H9 (cell line): ENCODE data around the gene CTNS. TPM values are rescaled to one million over a fixed set of nuclear protein-coding genes. Genes with fewer than 3 reads are reported as not detected.

ENCODE experiments used
- DNase-seq: peaks from one replicate; pipeline ENCODE4 v3.0.0-alpha.2; 2017
- H2AFZ ChIP-seq: one replicate; pipeline ENCODE4 v1.6.1; 2013; ENCODE audit warnings: mild to moderate bottlenecking, low read length, control low read depth, moderate library complexity
- H2AK5ac ChIP-seq: 2 replicates; pipeline ENCODE4 v1.6.1; 2013; ENCODE audit warnings: low read length, control low read depth, mixed read lengths; ENCODE audit not compliant: insufficient read length
- H2BK120ac ChIP-seq: one replicate; pipeline ENCODE4 v1.6.1; 2013; ENCODE audit warnings: low read depth, mild to moderate bottlenecking, low read length, control low read depth, inconsistent platforms; ENCODE audit not compliant: poor library complexity, severe bottlenecking
- H2BK12ac ChIP-seq: 2 replicates; pipeline ENCODE4 v1.6.1; 2013; ENCODE audit warnings: low read length, control low read depth, mixed read lengths, low read depth; ENCODE audit not compliant: insufficient read length
- H2BK15ac ChIP-seq: 2 replicates; pipeline ENCODE4 v1.6.1; 2013; ENCODE audit warnings: low read depth, low read length, control low read depth
- H2BK20ac ChIP-seq: one replicate; pipeline ENCODE4 v1.6.1; 2013; ENCODE audit warnings: low read depth, mild to moderate bottlenecking, low read length, control low read depth, inconsistent platforms; ENCODE audit not compliant: poor library complexity, severe bottlenecking
- H2BK5ac ChIP-seq: 2 replicates; pipeline ENCODE4 v1.6.1; 2013; ENCODE audit warnings: low read length, control low read depth, mixed read lengths; ENCODE audit not compliant: insufficient read length
- H3K14ac ChIP-seq: 2 replicates; pipeline ENCODE4 v1.6.1; 2013; ENCODE audit warnings: low read length, control low read depth; ENCODE audit not compliant: insufficient read depth
- H3K18ac ChIP-seq: 2 replicates; pipeline ENCODE4 v1.6.1; 2013; ENCODE audit warnings: low read depth, mild to moderate bottlenecking, mixed read lengths, low read length, control low read depth; ENCODE audit not compliant: insufficient read length
- H3K23ac ChIP-seq: 2 replicates; pipeline ENCODE4 v1.6.1; 2013; ENCODE audit warnings: low read length, control low read depth, mixed read lengths, low read depth; ENCODE audit not compliant: insufficient read length
- H3K23me2 ChIP-seq: 2 replicates; pipeline ENCODE4 v1.6.1; 2013; ENCODE audit warnings: low read depth, mild to moderate bottlenecking, mixed read lengths, low read length, control low read depth; ENCODE audit not compliant: insufficient read length, poor library complexity, severe bottlenecking
- H3K27ac ChIP-seq: 2 replicates; pipeline ENCODE4 v1.5.1; 2013; ENCODE audit warnings: low read length, control low read depth, mixed read lengths, low read depth; ENCODE audit not compliant: insufficient read length
- H3K27me3 ChIP-seq: 2 replicates; pipeline ENCODE4 v1.6.1; 2013; ENCODE audit warnings: low read length, control low read depth, inconsistent platforms; ENCODE audit not compliant: insufficient read depth
- H3K4ac ChIP-seq: 2 replicates; pipeline ENCODE4 v1.6.1; 2013; ENCODE audit warnings: low read depth, mild to moderate bottlenecking, control low read depth, inconsistent platforms, low read length, moderate library complexity
- H3K4me1 ChIP-seq: 2 replicates; pipeline ENCODE4 v1.6.1; 2013; ENCODE audit warnings: low read length, control low read depth, inconsistent platforms; ENCODE audit not compliant: insufficient read depth
- H3K4me2 ChIP-seq: 2 replicates; pipeline ENCODE4 v1.6.1; 2013; ENCODE audit warnings: low read length, control low read depth, mixed read lengths; ENCODE audit not compliant: insufficient read length, insufficient read depth
- H3K56ac ChIP-seq: 2 replicates; pipeline ENCODE4 v1.6.1; 2013; ENCODE audit warnings: low read depth, mild to moderate bottlenecking, mixed read lengths, low read length, control low read depth; ENCODE audit not compliant: insufficient read length
- H3K79me1 ChIP-seq: 2 replicates; pipeline ENCODE4 v1.6.1; 2013; ENCODE audit warnings: low read depth, mild to moderate bottlenecking, moderate library complexity, low read length, control low read depth, inconsistent platforms; ENCODE audit not compliant: insufficient read depth, poor library complexity, severe bottlenecking
- H3K79me2 ChIP-seq: 2 replicates; pipeline ENCODE4 v1.6.1; 2013; ENCODE audit warnings: low read length, control low read depth, inconsistent platforms; ENCODE audit not compliant: insufficient read depth
- H3K9ac ChIP-seq: 2 replicates; pipeline ENCODE4 v1.6.1; 2013; ENCODE audit warnings: low read length, control low read depth, mixed read lengths; ENCODE audit not compliant: insufficient read length; ENCODE audit errors: extremely low read depth
- H3K9me3 ChIP-seq: one replicate; pipeline ENCODE4 v1.6.1; 2013; ENCODE audit warnings: low read depth, low read length, inconsistent platforms; ENCODE audit not compliant: control insufficient read depth
- H3T11ph ChIP-seq: one replicate; pipeline ENCODE4 v1.6.1; 2013; ENCODE audit warnings: mild to moderate bottlenecking, low read length, control low read depth, inconsistent platforms
- H4K20me1 ChIP-seq: one replicate; pipeline ENCODE4 v1.6.1; 2013; ENCODE audit not compliant: control insufficient read depth, insufficient read length, insufficient read depth
- H4K5ac ChIP-seq: 2 replicates; pipeline ENCODE4 v1.6.1; 2013; ENCODE audit warnings: low read depth, mild to moderate bottlenecking, mixed read lengths, low read length, control low read depth; ENCODE audit not compliant: insufficient read length
- H4K8ac ChIP-seq: replicated peaks from 2 replicates; pipeline ENCODE4 v1.6.1; 2013; ENCODE audit warnings: low read length, control low read depth, mixed read lengths, low read depth; ENCODE audit not compliant: insufficient read length
- H4K91ac ChIP-seq: 2 replicates; pipeline ENCODE4 v1.6.1; 2013; ENCODE audit warnings: low read depth, mild to moderate bottlenecking, moderate library complexity, mixed read lengths, low read length, control low read depth; ENCODE audit not compliant: insufficient read length
- H3K27ac Mint-ChIP-seq, 3 experiments: 2 replicates in 2 of 3; 3 replicates in 1 of 3; pipeline ENCODE4 v1.8.0; 2020 to 2021; ENCODE audit warnings: mixed read lengths in 3 of 3, mild to moderate bottlenecking in 1 of 3, moderate library complexity in 1 of 3
- H3K27me3 Mint-ChIP-seq: 2 replicates; pipeline ENCODE4 v1.8.0; 2021; ENCODE audit warnings: low read depth, mild to moderate bottlenecking, moderate library complexity, mixed read lengths
- H3K36me3 Mint-ChIP-seq, 3 experiments: 2 replicates in 2 of 3; 3 replicates in 1 of 3; pipeline ENCODE4 v1.8.0; 2020 to 2021; ENCODE audit warnings: low read depth in 3 of 3, mixed read lengths in 3 of 3; ENCODE audit not compliant: insufficient read depth in 1 of 3
- H3K4me1 Mint-ChIP-seq, 2 experiments: 2 replicates each; pipeline ENCODE4 v1.8.0; 2020; ENCODE audit warnings: mixed read lengths in 2 of 2
- H3K4me3 Mint-ChIP-seq, 2 experiments: 2 replicates in 1 of 2; 3 replicates in 1 of 2; pipeline ENCODE4 v1.8.0; 2020 to 2021; ENCODE audit warnings: mild to moderate bottlenecking in 2 of 2, mixed read lengths in 2 of 2, moderate library complexity in 1 of 2
- H3K9me3 Mint-ChIP-seq, 2 experiments: 2 replicates in 1 of 2; 3 replicates in 1 of 2; pipeline ENCODE4 v1.8.0; 2020; ENCODE audit warnings: mild to moderate bottlenecking in 2 of 2, mixed read lengths in 2 of 2, moderate library complexity in 1 of 2
- CTCF ChIP-seq: fragments of 200-600 bp; sonication (generic); conservative IDR thresholded peaks from 3 replicates; pipeline ENCODE4 v1.8.0; 2021; ENCODE audit warnings: antibody characterized with exemption, mild to moderate bottlenecking
- WGBS: extraction: QIAGEN DNeasy Blood & Tissue Kit; methylation state at CpG from one replicate; pipeline ENCODE4 v1.1.7; 2013; ENCODE audit warnings: missing lambda C conversion rate, low lambda C conversion rate, mixed read lengths; ENCODE audit not compliant: insufficient read length; ENCODE audit errors: extremely low coverage; 5-methylcytosine and 5-hydroxymethylcytosine counted together
- total RNA-seq: library from RNA; stranded (reverse); gene quantifications from 2 replicates; pipeline ENCODE4 v1.2.1, GENCODE V29; 2021

The CTNS gene
- total RNA-seq, 1 experiment from 2014 or later = 12.8 TPM

- no peak overlapping the region for H3K4me3 Mint-ChIP-seq
These were observed 22.4 kb downstream of the CTNS start for GRCh38 chr17:3658784-3659449.

More at GRCh38 chr17:3658784-3659449, 22.4 kb downstream of the CTNS start:
- no peak overlapping the region for H3K9ac ChIP-seq
- H4K20me1 ChIP-seq = no peaks in the 10 kb centered on the region
- no peak overlapping the region for H3K18ac ChIP-seq
- no peak overlapping the region for H3K4me2 ChIP-seq
- H4K8ac ChIP-seq = no peak overlapping the region
- H3K27ac Mint-ChIP-seq = peak overlapping the region in 1 of 3 experiments; percentile 75; a peak in 2 of 7 replicates
- H4K91ac ChIP-seq = no peak overlapping the region
- H2BK12ac ChIP-seq = no peak overlapping the region
- H2AFZ ChIP-seq = no peak overlapping the region
- whole genome bisulfite sequencing = no CpG with 5 or more reads among the region's 22 CpGs
- no peaks in the 10 kb centered on the region for H3K9me3 Mint-ChIP-seq
- H3K79me1 ChIP-seq = no peaks in the 10 kb centered on the region
- H2BK15ac ChIP-seq = no peak overlapping the region
- no peaks in the 10 kb centered on the region for H3K9me3 ChIP-seq
- no peaks in the 10 kb centered on the region for H3K27me3 ChIP-seq
- no peak overlapping the region for H3K23ac ChIP-seq
- H3K36me3 Mint-ChIP-seq = peaks cover 2 to 28% (median 3%) of the 10 kb centered on the region in 3 experiments; a peak in 6 of 7 replicates
- H2BK5ac ChIP-seq = no peak overlapping the region
- peak; percentile 33 for DNase-seq
- H3K56ac ChIP-seq = no peak overlapping the region
- no peak overlapping the region for H4K5ac ChIP-seq
- H3K14ac ChIP-seq = no peak overlapping the region
- H3K27me3 Mint-ChIP-seq = no peaks in the 10 kb centered on the region
- no peaks in the 10 kb centered on the region for H3K79me2 ChIP-seq
- H2BK120ac ChIP-seq = no peak overlapping the region
- peaks cover 8 to 12% of the 10 kb centered on the region in 2 experiments for H3K4me1 Mint-ChIP-seq
- H3T11ph ChIP-seq = no peak overlapping the region
- TF ChIP-seq CTCF = no peak
- no peak overlapping the region for H3K4ac ChIP-seq
- H3K23me2 ChIP-seq = no peaks in the 10 kb centered on the region
- no peak overlapping the region for H2AK5ac ChIP-seq
- no peak overlapping the region for H2BK20ac ChIP-seq
- H3K4me1 ChIP-seq = no peaks in the 10 kb centered on the region
- no peak overlapping the region for H3K27ac ChIP-seq
